Lower lobe of right lung (tissue), 2 donors: ENCODE data around the gene SLC9A9. TPM values are rescaled to one million over a fixed set of nuclear protein-coding genes. Genes with fewer than 3 reads are reported as not detected.

Experiments
- ATAC-seq, 2 donors: fragments of 200-7000 bp; cut with Tn5 transposase; one replicate each; pipeline ENCODE4 v1.9.1; 2020 to 2022; ENCODE audit warnings: mild to moderate bottlenecking in 2 of 2, moderate library complexity in 2 of 2
- DNase-seq: peaks from one replicate; pipeline ENCODE4 v3.0.0-alpha.2; 2020
- H3K27ac ChIP-seq: fragments of 200-600 bp; one replicate; pipeline ENCODE4 v1.8.0; 2022
- H3K27me3 ChIP-seq: fragments of 200-600 bp; one replicate; pipeline ENCODE4 v1.8.0; 2022; ENCODE audit warnings: low read depth
- H3K36me3 ChIP-seq: fragments of 200-600 bp; one replicate; pipeline ENCODE4 v1.8.0; 2022; ENCODE audit warnings: mild to moderate bottlenecking
- H3K4me1 ChIP-seq: fragments of 200-600 bp; one replicate; pipeline ENCODE4 v1.8.0; 2022
- H3K4me3 ChIP-seq: fragments of 200-600 bp; one replicate; pipeline ENCODE4 v1.8.0; 2022; ENCODE audit warnings: mild to moderate bottlenecking
- H3K9me3 ChIP-seq: fragments of 200-600 bp; one replicate; pipeline ENCODE4 v1.8.0; 2022
- CTCF ChIP-seq: fragments of 200-600 bp; IDR thresholded peaks from one replicate; pipeline ENCODE4 v1.8.0; 2022; ENCODE audit warnings: antibody characterized with exemption, mild to moderate bottlenecking
- intact Hi-C: fragments of 100-400 bp; cut with DNase I; formaldehyde crosslinking; loops from one replicate; pipeline ENCODE4 v1.11.0; 2022
- total RNA-seq: library from RNA; stranded (reverse); fragmentation: NEBNext Ultra II Directional; extraction: Animal tissue kit (Norgen Biotek cat#: 25700); gene quantifications from one replicate; pipeline ENCODE4 v1.2.1, GENCODE V29; 2021
- donor health status: DM: no; HTN: yes; CAD: no; lungs with severe emphysema.

The SLC9A9 gene
- total RNA-seq, 1 donor from 2014 or later = 15.6 TPM

- H3K4me1 ChIP-seq = no peaks in the 10 kb centered on the region
- no peaks in the 10 kb centered on the region for H3K9me3 ChIP-seq
- no peak overlapping the region for H3K27ac ChIP-seq
- no peaks in the 10 kb centered on the region for H3K36me3 ChIP-seq
- H3K4me3 ChIP-seq = no peak overlapping the region
- TF ChIP-seq CTCF = no peak
- ATAC-seq (no peak), DNase-seq (no peak)
- intact Hi-C loops = no loop called here
- H3K27me3 ChIP-seq = no peaks in the 10 kb centered on the region
These were observed 595.3 kb downstream of the SLC9A9 start for GRCh38 chr3:143252931-143253330.

- Histone ChIP-seq H3K27me3 (no peaks in the 10 kb centered on the region), H3K9me3 (no peaks in the 10 kb centered on the region), H3K27ac (no peak overlapping the region), H3K36me3 (no peaks in the 10 kb centered on the region), H3K4me1 (no peaks in the 10 kb centered on the region), H3K4me3 (no peak overlapping the region)
- no peak for TF ChIP-seq CTCF
- no peak for DNase-seq
- intact Hi-C loops = no loop called here
- ATAC-seq = no peak
These were observed 599.3 kb downstream of the SLC9A9 start for GRCh38 chr3:143249014-143249413.

- ATAC-seq = no peak
- Histone ChIP-seq H3K4me3 (no peak overlapping the region), H3K27me3 (no peaks in the 10 kb centered on the region), H3K4me1 (no peaks in the 10 kb centered on the region), H3K27ac (no peak overlapping the region), H3K36me3 (no peaks in the 10 kb centered on the region), H3K9me3 (no peaks in the 10 kb centered on the region)
- no peak for TF ChIP-seq CTCF
- DNase-seq = no peak
- intact Hi-C loops = no loop called here
These were observed 601.2 kb downstream of the SLC9A9 start for GRCh38 chr3:143247073-143247472.

- H3K9me3 ChIP-seq = no peaks in the 10 kb centered on the region
- DNase-seq = no peak
- ATAC-seq = no peak
- H3K27me3 ChIP-seq = no peaks in the 10 kb centered on the region
- no peaks in the 10 kb centered on the region for H3K36me3 ChIP-seq
- intact Hi-C loops = no loop called here
- no peak overlapping the region for H3K27ac ChIP-seq
- H3K4me1 ChIP-seq = no peaks in the 10 kb centered on the region
- TF ChIP-seq CTCF = no peak
- no peak overlapping the region for H3K4me3 ChIP-seq
These were observed 602.6 kb downstream of the SLC9A9 start for GRCh38 chr3:143245692-143246091.

GRCh38 chr3:143244516-143245063, 603.7 kb downstream of the SLC9A9 start:
- Histone ChIP-seq H3K4me3 (no peak overlapping the region), H3K27ac (no peak overlapping the region), H3K4me1 (no peaks in the 10 kb centered on the region), H3K9me3 (no peaks in the 10 kb centered on the region), H3K36me3 (no peaks in the 10 kb centered on the region), H3K27me3 (no peaks in the 10 kb centered on the region)
- no peak for TF ChIP-seq CTCF
- intact Hi-C loops = no loop called here
- ATAC-seq (no peak), DNase-seq (no peak)

GRCh38 chr3:143243686-143244085, 604.6 kb downstream of the SLC9A9 start:
- Histone ChIP-seq H3K9me3 (no peaks in the 10 kb centered on the region), H3K27ac (no peak overlapping the region), H3K36me3 (no peaks in the 10 kb centered on the region), H3K4me3 (no peak overlapping the region), H3K27me3 (no peaks in the 10 kb centered on the region), H3K4me1 (no peaks in the 10 kb centered on the region)
- intact Hi-C loops = no loop called here
- no peak for ATAC-seq
- no peak for DNase-seq
- TF ChIP-seq CTCF = no peak
